Measurements from ENCODE around the gene SMIM32. TPM values are rescaled to one million over a fixed set of nuclear protein-coding genes. Genes with fewer than 3 reads are reported as not detected.

The SMIM32 gene
- total and polyA plus RNA-seq, 10 donors = 0.37 TPM; not detected in 9

- Histone ChIP-seq H3K27me3 (replicated peaks in 1 of 7) (peaks cover 0 to 4% (median 0%) of the 10 kb centered on the region in 7 donors), H3K27ac (no peak overlapping the region), H3K4me1 (no peaks in the 10 kb centered on the region), H3K36me3 (no peaks in the 10 kb centered on the region), H3K9me3 (no peaks in the 10 kb centered on the region), H3K4me3 (no peak overlapping the region)
- TF ChIP-seq POLR2AphosphoS5 (IDR thresholded peaks at IDR 0.05) = no peak
- no peak for TF ChIP-seq CTCF (IDR thresholded peaks at IDR 0.05 in 8 of 11, conservative IDR thresholded peaks at IDR 0.05 in 3 of 11)
- no peak for TF ChIP-seq POLR2A (IDR thresholded peaks at IDR 0.05)
- intact Hi-C loops (cut with DNase I; ENCODE audit: low total_unique reads) = no loop called here
- DNase-seq = no peak
- 48 to 58% (median 57%) methylated on average over 5 of the region's 5 CpGs for WGBS, 5 donors
Measured at GRCh38 chr5:136236479-136237083, 43.6 kb upstream of the SMIM32 start.

GRCh38 chr5:136235321-136235720 is 42.4 kb upstream of the SMIM32 start:
- Histone ChIP-seq H3K27me3 (replicated peaks in 1 of 7) (peaks cover 0 to 4% (median 0%) of the 10 kb centered on the region in 7 donors), H3K36me3 (no peaks in the 10 kb centered on the region), H3K27ac (no peak overlapping the region), H3K9me3 (no peaks in the 10 kb centered on the region), H3K4me1 (no peaks in the 10 kb centered on the region), H3K4me3 (no peak overlapping the region)
- DNase-seq = no peak
- WGBS, 5 donors = 0 to 73% (median 54%) methylated on average over 1 of the region's 1 CpG
- intact Hi-C loops (cut with DNase I; ENCODE audit: low total_unique reads) = no loop called here
- no peak for TF ChIP-seq CTCF (IDR thresholded peaks at IDR 0.05 in 8 of 11, conservative IDR thresholded peaks at IDR 0.05 in 3 of 11)
- no peak for TF ChIP-seq POLR2A (IDR thresholded peaks at IDR 0.05)
- TF ChIP-seq POLR2AphosphoS5 (IDR thresholded peaks at IDR 0.05) = no peak

- WGBS, 5 donors = 74 to 83% (median 78%) methylated on average over 6 of the region's 6 CpGs
Measured at GRCh38 chr5:136232316-136232715, 39.4 kb upstream of the SMIM32 start.

More at GRCh38 chr5:136232316-136232715, 39.4 kb upstream of the SMIM32 start:
- H3K27ac ChIP-seq = no peak overlapping the region
- no peak for DNase-seq
- no peak overlapping the region for H3K4me3 ChIP-seq
- intact Hi-C loops (cut with DNase I; ENCODE audit: low total_unique reads) = no loop called here
- H3K9me3 ChIP-seq = no peaks in the 10 kb centered on the region
- H3K27me3 ChIP-seq (replicated peaks in 1 of 7) = peaks cover 0 to 27% (median 3%) of the 10 kb centered on the region in 7 donors
- TF ChIP-seq POLR2A (IDR thresholded peaks at IDR 0.05) (no peak), CTCF (IDR thresholded peaks at IDR 0.05 in 8 of 11, conservative IDR thresholded peaks at IDR 0.05 in 3 of 11) (no peak), POLR2AphosphoS5 (IDR thresholded peaks at IDR 0.05) (no peak)
- H3K36me3 ChIP-seq = no peaks in the 10 kb centered on the region
- no peaks in the 10 kb centered on the region for H3K4me1 ChIP-seq

Measured in spleen (tissue), 11 donors.